Medulla oblongata (tissue), 1 donor: ENCODE results near the gene TRAPPC12.
A peak's percentile ranks its signal among the peaks of the same experiment; 100 is the strongest.

Experiments
- DNase-seq: peaks from one replicate; pipeline ENCODE4 v3.0.0-alpha.2; 2015; ENCODE audit errors: extremely low spot score

The TRAPPC12 gene

DNA sequence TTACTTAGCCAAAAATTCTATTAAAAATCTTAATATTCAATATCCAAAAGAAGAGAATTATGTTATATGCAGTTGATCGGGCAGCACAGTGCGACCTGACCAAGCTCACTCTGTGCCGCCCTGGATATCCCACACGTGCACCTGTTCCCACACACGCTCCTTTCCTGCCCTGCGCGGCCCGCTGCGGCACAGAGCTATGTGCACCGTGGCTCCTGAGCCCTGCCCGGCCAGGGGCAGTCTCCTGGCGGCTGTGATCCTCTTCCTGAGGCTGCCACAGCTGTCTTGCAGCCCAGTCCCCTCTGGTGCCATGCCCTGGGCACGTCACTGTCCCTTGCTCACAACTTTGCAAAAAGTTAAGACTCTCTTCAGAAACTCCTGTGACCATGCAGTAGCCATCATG lies 29.3 kb downstream of the TRAPPC12 start:
- no peak for DNase-seq

DNA sequence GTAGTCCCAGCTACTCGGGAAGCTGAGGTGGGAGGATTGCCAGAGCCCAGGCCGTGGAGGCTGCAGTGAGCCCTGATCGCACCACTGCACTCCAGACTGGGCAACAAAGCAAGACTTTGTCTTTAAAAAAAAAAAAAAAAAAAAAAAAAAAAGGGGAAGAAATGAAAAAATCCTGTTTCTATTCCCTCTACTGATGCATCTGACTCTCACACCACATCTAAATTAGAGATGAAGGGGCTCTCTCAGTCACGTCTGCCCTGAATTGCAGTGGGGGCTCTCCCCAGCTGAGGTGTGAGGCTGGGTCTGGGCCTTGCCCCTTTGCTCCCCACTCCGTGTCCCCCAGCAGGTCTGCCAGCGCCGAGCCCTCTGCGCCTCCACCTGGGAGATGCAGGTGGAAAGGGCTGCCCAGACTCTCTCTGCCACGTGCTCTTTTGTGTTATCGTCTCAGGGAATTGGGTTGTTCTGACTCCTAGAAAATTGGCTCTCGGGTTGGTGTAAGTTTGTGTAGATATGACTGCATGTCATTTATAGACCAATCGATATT lies 30.2 kb downstream of the TRAPPC12 start:
- no peak for DNase-seq

DNA sequence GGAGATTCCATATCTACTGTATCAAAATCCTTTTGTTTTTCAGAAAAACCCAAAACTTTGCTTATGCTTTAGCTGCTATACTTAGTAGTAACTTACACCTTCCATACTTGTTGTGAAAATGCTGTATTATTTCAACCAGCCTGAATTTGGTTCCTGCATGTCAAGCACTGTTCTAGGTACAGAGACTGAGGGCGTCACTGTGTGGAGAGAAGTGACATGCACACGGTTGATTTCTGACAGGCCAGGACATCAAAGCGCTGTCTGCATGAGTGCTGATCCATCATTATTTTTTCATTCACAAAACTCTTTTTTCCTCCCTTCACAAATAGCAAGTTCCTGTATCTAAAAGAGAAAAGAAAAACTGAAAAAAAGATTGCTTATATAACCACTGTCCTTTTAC lies 31.6 kb downstream of the TRAPPC12 start:
- DNase-seq = no peak

DNA sequence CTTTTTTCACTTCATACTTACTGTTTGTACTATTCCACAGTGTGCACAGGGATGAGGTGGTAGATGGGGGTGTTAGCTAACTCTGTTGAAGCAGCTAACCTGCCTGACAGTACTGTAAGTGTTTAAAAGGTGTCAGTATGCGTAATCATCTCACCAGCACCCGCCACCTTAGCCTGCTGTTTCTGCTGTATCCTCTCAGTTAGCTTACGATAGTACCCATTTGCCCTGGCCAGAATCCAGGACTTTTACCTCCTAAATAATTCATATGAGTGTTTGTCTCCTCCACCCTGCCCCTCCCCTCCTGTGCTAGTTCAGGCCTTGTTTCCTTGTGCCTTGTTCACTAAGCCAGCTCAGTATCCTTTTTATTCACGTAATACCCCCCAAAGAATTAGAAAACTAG lies 34.2 kb downstream of the TRAPPC12 start:
- DNase-seq = no peak

DNA sequence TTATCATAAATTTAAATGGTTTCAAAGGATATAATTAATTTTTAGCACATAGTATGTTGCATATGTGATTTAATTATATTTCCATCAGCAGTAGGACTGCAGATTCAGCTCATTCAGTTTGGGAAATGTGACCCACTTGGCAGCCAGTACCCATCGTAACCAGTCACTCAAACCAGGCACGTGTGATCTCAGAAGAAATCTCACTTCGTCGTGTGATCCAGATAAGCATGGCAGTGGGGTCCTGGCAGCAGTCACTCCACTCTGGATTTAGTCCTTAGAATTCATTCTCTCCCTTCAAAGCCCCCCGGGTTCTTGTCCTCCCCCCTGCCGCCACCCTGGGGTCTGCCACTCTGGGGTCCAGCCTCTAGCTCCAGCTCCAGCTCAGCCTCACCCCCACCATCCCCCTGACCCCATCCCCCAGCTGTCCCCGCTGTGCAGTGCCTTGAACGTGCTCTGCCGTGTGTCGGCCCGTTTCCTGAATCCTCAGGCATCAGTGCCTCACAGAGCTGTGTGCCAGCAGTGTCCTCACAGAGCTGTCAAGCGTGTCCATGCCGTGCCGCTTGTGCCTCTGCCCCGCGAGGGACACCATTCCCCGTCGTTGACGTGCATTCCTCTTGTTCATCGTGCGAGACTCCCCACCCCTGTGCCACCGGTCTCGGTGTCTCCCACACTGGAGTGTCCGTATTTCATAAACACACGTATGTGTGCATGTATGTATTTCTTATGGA lies 34.8 kb downstream of the TRAPPC12 start:
- DNase-seq = no peak

DNA sequence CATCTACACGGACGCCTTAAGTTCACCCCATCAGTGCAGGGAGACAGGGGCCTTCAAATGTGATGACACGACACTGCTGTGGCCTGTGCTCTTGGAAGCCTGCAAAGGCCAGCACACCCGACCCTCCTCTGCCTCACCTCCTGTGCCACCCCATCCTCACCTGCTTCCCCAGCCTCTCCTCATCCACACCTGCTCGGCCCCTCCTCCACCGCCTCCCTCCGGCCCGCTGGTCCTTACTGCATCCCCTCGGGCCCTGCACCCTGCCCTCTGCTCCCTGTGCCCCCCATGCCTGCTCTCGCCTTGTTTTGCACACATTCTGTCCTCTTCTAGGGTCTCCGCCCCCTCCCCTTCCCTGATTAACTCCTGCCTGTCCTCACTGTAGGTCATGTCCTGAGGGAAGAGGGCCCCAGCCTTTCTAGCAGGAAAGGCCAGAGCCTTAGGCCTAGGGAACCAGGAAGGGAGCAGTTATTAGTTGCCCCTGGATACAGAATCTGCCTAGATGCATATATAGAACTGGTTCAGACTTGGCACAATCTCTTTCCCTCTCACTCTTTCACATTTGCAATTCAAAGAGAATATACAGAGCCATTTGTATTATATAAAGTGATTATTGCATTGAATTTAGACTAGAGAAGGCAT lies 39.4 kb downstream of the TRAPPC12 start:
- no peak for DNase-seq

DNA sequence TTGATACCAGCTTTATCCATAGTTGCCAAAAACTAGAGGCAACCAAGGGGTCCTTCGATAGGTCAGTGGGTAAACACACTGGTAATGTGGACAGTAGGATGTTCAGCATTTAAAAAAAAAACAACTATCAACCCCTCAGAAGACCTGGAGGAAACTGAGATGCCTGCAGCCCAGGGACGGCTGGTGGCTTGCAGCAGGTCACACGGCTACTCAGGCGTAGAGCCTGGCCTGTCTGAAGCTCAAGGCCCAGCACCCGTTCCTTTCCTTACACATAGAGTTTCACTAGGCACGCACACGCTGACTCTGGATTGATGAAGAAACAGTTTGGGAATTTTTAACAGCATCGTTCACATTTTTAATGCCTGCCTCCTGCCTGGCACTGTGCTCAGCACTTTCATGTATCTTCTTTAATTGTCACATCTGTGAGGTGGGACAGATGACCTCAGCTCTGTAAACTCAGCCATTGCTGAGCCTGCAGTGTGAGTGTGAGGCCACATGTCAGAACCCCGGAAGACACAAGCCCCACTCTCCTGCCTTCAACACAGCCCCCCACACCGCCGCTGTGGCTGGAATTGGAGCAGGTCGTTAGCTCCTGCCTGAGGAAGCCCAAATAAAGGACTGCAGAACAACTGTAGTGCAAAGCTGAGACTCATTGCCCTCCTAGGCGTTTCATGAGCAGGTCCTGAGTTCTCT lies 40.7 kb downstream of the TRAPPC12 start:
- DNase-seq = no peak

DNA sequence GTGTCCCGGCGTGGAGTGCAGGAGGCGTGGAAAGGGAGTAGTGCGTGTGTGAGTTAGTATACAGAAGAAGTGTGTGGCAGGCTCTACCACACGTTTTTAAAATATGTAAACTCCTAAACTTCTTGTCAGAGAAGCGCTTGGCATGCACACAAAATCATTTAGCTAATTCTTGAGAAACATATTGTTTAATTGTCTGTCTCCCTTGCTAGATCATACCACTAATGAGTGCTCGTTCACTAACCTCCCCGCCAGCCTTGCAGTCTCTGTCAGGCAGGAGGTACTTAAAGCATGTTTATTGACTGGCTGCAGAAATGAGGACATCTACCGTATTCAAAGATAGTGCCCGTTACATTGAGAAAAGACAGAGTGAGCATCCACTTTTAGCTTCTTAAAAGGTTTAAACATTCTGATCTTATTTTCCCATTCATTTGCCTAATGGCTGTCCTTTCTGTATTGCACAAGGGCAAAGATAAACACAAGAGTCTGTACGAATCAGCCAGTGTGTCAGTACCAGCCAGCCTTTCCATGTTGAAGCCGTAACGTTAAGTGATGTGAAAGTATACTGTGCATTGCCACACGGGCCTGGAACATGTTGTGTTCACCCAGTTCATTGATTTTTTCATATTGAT lies 41.4 kb downstream of the TRAPPC12 start:
- DNase-seq = no peak

DNA sequence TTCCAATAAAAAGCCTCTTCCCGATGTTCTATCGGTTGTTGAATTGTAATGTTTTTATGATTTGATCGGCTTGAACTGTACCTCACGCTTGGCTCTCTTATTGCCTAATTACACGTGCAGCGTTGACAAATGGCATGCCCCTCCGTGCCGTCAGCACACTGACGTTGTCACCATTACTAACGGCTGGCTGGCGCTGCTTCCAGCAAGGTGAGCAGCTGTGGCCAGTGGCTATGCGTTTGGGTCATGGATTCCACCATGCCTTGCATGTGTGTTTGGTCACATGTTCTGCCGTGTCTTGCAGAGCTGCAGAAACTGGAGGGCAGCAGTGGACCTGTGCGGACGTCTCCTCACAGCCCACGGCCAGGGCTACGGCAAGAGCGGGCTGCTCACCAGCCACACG lies 42.1 kb downstream of the TRAPPC12 start:
- no peak for DNase-seq

DNA sequence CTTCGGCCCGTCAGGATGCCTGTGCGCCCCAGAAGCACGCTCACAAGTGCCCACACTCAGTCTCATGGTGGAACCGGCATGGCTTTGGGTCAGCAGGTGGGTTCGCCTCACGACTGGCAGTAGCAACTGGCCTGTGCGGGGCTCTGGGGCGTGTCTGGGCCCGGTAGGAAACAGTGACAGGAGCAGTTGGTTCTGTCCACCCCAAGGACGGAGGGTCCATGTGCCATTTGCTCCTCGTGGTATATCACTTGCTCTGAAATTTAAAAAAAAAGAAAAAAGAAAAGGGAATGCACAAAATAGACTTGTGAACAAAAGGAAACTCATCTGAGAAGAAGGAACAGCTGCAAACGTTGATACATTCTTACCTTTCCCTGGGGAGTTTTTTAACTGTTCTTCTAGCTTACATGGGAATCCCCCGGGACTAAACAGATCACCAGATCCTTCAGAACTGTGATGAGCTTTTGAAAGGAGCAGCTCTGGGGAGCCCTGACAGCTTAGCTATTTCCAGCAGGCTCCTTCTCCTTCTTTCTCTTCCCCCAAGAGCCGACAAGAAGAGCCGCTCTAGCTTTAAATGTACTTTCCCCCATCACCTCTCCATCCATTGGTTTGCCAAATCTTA lies 42.8 kb downstream of the TRAPPC12 start:
- DNase-seq = no peak

DNA sequence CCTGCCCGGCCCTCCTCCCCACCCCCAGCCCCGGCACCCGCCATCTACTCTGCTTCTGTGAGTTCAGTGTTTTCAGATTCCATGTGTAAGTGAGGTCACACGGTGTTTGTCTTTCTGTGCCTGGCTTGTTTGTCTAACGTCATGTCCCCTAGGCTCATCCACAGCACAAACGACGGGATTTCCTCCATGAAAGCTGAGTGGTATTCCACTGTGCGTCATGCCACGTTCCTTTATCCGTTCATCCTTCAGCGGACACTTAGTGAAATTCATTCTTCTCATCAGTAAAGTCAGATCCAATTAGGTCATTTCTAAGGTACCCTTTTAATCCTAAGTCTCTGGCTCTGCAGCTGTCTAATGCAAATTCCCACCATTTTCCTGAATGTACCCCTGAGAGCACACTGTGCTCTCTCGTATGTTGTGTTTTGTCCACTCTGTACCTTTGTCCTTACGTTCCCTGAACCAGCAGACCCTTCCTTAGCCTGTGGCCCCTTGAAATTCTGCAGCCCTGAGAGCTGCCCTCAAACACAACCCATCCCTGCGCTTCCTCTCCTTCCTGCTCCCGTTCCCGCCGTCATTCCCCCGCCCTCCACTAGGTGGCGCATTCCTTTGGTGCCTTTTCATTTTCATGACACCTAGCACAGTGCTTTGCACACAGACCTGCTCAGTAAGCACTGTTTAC lies 44.1 kb downstream of the TRAPPC12 start:
- peak; percentile 57 for DNase-seq

DNA sequence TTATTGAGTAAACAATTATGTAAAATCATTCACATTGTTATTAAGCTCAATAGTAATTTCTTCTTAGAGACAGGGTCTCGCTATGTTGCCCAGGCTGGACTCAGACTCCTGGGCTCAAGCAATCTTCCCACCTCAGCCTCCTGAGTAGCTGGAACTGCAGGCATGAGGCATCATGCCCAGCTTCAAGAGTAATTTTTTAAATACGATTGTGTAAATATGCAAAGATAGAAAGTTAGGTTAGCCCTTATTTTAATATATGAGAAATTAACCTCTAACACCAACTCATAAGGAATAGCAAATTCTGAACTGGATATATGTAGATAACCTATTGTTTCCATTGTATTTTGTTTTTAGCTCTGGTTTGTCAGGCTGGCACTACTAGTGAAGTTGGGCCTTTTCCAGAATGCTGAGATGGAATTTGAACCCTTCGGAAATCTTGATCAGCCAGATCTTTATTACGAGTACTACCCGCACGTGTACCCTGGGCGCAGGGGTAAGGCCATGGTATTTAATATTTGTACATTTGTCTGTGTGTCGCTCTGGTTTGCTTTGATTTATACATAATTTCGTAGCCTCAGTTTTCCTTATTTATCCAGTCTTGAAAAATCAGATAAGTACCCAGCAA lies 44.8 kb downstream of the TRAPPC12 start:
- no peak for DNase-seq

DNA sequence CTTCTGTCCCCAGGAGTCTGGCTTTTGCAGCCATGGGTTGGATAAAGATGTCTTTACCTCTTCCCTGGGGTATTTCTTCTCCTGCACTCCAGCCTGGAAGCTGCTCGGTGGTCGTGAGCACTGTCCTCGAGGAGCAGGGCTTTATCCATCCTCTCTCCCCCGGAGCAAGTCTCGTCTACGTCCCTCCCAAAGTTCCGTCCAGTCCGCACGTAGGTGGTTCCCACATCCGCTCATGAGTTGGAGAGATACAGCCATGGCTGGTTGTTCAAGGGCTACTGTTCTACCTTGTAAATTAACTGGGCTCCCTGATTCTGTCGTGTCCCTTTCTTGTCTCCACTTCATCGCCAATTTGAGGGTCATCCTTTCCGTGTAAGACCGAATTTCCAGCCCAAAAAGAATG lies 47.1 kb downstream of the TRAPPC12 start:
- DNase-seq = no peak

DNA sequence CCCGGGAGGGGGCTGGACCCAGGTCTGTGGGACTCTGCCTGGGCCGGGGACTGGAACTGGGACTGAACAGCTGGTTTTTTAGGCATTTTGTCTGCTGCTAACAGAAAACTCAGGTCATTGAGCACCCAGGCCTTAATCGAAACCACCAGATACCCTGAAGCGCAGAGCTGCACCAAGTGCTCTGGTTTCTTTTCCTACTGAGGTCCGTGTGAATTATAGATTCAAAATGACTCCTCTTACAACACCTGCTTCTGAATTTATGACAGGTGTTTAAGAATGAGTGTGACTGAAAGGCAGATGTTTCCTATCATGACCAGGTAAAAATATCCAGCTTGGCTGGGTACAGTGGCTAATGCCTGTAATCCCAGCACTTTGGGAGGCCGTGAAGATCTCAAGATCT lies 47.8 kb downstream of the TRAPPC12 start:
- no peak for DNase-seq

DNA sequence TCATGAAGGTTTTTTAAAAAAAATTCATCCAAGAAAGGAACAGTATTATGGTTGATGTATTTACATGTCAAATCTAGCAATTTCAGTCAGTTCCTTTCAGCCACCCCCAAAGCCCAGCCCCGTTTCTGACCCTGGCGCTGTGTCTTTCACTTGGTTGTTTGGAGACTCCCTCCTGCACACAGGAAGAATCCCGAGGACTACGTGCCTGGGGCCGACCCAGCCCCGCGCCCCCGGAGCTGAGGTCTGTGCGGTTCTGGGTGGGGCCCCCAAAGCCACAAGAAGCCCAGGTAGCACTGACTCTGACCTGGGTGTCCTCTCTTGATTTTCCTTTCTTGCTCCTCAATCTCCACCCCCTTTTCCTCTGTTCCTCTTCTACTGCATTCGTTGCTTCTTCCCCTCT lies 49.1 kb downstream of the TRAPPC12 start:
- DNase-seq = no peak

DNA sequence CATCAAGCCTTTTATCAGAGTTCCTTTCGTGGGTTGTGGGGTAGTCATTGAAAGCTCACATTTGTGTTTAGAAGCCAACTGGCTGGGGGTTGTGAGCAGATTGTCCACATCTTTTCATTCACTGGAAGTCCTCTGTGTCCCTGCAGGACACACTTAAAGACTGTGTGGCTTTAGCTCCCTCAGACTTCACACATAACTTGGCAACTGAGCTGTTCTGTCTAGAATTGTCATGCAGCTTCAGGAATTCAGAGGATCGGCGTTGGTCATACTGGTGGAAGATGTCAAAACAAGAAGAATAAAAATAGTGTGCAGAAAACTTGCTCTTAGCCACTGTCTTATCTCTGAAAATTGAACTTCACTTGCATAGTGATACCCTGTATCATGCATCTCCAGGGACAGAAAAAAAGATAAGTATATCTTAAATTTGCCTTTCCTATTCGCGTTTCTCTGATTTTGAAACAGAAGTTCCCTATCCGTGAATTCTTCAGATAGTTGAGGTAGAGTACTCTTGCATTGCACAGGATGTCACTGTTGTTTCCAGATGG lies 49.6 kb downstream of the TRAPPC12 start:
- no peak for DNase-seq

DNA sequence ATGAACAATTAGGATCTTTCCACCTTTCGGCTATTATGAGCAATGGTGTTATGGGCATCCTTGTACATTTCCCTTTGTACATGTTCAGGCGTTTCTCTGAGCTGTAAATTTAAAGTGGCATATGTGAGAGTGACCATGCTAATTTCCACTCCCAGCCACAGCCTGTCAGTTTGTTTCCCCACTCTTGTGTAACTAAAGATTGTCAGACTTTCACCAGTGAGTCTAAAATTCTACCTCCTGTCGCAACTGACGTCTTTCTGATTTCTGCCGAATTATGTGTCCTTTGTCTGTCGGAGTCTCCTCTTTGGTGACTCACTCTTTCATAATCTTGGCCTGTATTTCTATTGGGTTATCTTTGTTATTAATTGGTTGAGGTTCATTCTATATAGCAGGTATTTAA lies 50.7 kb downstream of the TRAPPC12 start:
- DNase-seq = no peak

DNA sequence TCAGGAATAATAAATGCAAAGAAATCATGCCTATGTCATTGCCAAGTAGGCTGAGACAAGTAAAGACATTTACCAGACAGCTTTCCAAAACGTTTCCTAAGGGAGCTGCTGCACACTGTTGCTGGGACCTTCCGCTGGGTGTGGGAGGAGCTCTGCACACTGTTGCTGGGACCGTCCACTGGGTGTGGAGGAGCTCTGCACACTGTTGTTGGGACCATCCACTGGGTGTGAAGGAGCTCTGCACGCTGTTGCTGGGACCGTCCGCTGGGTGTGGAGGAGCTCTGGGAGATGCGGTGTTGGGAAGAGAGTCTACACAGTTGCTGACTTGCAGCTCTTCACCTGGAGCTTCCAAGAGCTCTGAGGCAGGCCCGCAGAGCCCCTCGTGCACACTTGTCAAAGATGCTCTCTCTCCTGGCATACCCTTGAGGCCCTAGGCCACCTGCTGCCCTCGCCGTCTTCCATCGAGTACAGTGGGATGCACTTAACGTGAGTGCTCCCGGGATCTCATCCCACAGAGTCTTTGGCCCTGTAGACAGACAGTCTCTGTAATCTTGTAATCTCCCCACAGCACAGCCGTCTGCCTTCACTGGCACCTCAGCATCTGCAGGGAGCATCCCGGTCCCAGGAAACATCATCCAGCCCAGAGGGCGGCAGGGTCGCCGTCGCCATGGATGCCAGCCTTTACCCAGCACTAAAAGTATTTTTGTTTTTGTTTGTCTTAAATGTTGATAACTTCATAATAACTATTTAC lies 51.4 kb downstream of the TRAPPC12 start:
- DNase-seq = no peak

DNA sequence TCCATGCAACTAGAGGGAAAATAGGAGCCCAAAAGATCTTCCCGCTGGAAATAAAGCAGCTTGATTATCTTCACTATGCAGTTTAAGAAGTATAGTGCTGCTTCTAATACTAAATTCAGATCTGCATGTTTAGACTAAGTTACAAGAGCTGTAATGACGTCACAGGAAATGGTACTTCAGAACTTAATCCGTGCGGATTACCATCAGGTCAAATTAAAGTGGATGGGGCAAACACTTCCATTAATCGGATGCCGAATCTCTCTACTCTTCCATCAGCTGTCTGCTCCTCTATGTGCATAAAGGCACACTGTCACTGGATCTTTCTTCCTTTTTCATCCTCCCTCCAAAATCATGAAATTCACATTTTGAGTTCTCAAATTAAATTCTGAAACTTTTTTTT lies 52.6 kb downstream of the TRAPPC12 start:
- no peak for DNase-seq
